ENCODE results near the gene KCNH2.
A peak's percentile ranks its signal among the peaks of the same experiment; 100 is the strongest.

The KCNH2 gene

DNA sequence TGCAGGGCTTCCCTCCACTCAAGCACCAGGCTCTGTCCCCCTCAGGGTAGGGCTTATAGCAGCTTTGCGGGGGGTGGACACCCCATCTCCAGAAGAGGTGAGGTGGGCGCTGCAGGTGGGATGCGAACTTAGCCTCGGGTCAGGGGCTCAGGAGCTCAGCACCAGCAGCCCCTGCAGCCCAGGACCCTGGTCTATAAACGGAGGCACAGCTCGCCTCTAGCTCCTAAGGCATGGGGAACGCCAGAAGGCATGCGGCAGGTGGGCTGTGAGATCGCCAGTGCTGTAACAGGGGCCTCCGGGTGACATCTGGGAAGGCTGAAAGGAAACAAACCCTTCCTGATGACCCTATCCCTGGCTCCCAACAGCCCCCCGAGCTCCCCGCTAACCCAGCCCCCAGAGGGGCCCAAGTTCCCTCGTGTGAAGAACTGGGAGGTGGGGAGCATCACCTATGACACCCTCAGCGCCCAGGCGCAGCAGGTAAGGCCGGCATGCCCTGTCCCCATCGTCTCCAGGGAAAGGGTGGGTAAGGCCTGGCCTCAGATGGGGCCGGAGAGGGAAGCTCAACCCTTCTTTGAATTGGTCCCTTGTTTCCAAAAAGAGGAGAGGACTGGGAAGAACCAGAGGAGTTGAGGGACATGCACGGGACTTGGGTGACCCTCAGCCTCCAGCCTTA lies 16.9 kb upstream of the KCNH2 start:
- DNase-seq = peak in 1 of 2 experiments; percentile 56

DNA sequence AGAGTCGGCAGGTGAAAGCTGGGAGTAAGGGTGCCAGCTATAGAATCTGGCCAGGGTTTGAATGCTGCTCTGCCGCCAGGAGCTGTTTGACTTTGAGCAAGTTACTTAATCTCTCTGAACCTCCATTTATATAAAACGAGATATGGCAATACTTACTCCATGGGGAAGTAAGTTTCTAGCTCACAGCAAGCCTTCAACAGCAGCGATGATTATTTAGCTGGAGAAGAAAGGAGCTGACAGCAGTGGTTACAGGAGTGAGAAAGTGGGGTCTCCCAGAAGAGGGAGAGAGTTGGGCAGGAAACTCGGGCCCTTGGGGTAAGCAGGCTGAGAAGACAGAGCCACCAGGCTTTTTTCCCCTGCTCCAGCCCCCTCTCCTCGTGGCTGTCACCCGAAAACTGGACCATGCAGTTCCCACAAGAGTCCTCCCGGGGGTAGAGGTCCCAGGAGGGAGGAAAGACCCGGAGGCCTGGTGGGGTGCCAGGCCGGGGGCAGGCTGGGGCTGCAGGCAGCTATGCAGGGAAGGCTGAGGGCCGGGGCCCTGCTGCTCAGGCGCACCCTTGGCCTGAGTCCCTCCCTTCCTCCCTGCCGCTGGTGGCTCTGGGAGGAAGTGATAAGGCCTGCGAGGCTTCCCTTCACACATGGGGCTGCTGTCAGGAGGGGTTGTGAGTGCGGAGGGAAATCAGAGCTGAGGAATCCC lies 16.2 kb upstream of the KCNH2 start:
- no peak for DNase-seq

DNA sequence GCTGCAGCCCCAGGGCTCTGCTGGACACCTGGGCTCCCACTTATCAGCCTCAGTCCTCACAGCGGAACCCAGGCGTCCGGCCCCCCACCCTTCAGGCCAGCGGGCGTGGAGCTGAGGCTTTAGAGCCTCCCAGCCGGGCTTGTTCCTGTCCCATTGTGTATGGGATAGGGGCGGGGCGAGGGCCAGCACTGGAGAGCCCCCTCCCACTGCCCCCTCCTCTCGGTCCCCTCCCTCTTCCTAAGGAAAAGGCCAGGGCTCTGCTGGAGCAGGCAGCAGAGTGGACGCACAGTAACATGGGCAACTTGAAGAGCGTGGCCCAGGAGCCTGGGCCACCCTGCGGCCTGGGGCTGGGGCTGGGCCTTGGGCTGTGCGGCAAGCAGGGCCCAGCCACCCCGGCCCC lies 15.4 kb upstream of the KCNH2 start:
- no peak for DNase-seq

DNA sequence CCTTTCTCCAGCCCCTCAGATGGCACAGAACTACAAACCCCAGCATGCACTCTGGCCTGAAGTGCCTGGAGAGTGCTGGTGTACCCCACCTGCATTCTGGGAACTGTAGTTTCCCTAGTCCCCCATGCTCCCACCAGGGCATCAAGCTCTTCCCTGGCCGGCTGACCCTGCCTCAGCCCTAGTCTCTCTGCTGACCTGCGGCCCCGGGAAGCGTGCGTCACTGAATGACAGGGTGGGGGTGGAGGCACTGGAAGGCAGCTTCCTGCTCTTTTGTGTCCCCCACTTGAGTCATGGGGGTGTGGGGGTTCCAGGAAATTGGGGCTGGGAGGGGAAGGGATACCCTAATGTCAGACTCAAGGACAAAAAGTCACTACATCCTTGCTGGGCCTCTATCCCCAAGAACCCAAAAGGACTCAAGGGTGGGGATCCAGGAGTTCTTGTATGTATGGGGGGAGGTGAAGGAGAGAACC lies 14.7 kb upstream of the KCNH2 start:
- peak; percentile 20 to 36 for DNase-seq

DNA sequence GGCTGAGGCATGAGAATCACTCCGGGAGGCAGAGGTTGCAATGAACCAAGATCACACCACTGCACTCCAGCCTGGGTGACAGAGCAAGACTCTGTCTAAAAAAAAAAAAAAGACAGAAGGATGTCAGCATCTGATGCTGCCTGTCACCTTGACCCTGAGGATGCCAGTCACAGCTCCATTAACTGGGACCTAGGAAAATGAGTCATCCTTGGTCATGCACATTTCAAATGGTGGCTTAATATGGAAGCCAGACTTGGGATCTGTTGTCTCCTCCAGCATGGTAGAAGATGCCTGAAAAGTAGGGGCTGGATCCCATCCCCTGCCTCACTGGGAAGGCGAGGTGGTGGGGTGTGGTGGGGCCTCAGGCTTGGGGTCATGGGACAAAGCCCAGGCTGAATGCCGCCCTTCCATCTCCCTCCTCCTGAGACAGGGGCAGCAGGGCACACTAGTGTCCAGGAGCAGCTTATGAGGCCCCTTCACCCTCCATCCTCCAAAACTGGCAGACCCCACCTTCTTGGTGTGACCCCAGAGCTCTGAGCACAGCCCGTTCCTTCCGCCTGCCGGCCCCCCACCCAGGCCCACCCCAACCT lies 14.0 kb upstream of the KCNH2 start:
- DNase-seq = no peak

DNA sequence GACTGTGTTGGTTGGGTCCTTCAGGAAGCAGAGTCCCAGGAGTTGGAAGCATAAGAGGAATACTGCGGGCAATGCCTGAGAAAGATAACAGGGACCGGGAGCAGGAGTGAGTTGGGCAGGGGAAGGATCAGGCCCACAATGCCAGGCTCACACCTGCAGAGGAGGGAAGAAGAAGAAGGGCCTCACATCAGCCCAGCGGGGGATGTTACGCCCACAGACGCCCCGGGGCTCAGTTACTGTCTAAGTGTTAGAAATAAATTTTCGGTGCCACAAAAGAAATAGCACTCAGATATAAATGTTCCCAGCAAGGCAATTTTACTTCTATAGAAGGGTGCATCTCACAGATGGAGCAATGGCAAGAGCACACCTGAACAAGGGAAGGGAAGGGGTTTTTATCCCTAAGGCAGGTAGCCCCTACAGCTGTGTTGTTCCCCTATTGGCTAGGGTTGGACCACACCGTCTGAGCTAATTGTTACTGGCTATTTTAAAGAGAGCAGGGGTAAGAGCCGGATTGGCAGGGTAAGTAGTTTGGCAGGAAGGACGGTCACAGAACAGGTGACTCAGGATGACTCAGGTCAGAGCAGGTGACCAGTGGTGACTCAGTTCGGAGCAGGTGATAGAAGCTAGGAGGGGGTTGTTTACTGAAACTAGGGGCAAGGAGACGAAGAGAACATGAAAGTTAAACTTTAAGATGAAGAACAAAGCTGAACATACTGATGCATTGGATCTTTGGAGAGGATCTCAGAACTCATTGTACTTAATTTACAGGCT lies 12.5 kb upstream of the KCNH2 start, which contains the start of gene NOS3:
NOS3 (plus strand) TSS at position 602 of the 771 bp plus-strand sequence. CDS start 2,787 bp downstream, outside the sequence.
- DNase-seq = no peak

DNA sequence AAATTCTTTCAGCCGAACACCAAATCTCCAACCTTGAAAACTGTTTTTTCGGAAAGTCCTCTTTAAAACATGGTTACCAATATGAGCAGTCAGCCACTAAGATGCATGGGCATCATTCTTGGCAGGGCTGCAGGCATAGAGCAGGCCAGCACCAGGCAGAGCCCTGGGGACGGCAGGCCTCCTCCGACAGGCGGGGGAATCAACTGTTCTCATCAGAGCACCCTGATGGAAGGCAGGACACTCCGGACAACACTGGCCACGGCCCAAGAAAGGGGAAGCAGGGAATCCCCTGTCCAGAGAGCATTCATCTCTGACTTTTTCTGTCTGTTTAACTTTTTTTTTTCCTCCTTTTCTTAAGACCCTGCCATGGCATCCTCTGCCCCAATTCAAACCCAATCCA lies 11.3 kb upstream of the KCNH2 start:
- DNase-seq = no peak

DNA sequence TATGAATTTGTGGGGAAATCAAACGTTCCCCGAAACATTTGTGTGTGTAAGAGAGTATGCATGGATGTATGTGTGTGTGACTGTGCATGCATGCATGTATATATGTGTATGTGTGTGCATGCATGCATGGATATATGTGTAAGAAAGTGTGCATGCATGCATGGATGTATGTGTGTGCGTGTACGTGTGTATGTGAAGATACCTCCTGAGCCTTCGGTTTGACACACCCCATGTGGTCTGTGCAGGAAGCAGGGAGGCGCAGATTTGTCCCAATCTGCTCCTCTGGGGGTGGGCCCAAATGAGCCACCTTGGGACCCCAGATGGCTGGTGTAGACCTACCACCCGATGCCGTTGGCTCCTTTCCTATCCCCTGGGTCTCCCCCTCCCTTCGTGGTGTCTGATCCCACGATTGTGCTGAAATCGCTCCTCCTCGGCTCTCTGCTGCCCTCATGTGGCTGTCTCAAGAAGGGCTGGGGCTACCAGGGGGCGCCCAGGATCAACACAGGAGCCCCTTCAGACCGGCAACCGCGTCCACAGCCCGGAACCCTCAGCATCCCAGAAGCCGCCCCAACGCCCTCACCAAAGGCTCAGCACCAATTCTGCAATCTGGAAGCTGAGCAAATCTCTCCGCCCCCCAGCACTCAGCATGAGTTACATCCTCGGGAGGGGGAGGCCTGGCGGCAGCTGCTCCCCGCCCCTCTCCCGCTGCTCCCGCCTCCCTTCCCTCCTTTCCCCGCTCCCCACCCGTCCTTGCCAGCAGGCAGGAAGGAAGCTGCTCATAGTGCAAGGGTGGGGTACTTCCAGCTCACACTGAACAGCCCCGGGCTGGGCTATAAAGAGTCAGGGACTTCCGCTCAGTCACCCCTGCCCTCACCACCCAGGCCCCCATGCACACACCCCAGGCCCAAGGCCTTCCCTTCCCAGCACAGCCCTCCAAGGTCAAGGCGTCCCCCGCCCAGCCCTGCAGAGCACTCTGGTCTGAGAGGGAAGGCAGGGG lies 10.4 kb upstream of the KCNH2 start:
- peak; percentile 84 to 86 for DNase-seq

DNA sequence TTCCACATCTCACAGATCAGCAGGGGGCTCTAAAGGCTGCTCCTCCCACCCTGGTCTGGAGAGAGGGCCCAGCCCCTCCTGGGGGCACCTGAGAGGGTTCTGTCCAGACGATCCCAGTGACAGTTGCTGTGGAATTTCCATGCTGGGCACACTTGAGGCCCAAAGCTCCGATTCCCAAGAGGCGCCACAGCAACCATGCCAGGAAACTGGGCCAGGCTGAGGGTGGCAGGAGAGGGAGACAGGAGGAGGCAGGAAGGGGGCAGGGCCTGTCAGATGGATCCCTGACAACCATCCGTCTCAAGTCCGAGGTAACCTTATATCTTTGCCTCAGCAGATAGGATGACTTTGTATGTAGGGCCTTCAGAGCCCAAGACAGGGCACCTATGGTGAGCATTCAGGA lies 8.4 kb upstream of the KCNH2 start:
- DNase-seq = no peak

DNA sequence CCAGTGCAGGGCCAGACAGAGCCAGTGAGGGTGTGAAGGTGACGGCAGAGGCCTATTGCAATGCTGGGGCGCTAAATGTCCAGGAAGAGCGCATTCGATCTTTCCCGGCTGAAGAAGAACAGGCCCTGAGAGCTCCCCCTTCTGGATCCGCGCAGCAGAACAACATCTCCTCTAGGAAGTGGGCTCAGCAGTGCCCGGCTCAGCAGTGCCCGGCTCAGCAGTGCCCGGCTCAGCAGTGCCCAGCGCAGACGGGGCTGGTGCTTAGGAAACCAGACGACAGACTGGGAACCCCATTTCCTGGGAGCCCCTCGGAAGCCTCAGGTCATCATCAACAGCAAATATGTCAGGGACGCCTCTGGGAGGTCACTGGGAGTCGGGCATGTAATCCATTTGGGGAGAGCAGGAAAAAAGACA lies 8.0 kb upstream of the KCNH2 start:
- DNase-seq = peak; percentile 38 to 76

DNA sequence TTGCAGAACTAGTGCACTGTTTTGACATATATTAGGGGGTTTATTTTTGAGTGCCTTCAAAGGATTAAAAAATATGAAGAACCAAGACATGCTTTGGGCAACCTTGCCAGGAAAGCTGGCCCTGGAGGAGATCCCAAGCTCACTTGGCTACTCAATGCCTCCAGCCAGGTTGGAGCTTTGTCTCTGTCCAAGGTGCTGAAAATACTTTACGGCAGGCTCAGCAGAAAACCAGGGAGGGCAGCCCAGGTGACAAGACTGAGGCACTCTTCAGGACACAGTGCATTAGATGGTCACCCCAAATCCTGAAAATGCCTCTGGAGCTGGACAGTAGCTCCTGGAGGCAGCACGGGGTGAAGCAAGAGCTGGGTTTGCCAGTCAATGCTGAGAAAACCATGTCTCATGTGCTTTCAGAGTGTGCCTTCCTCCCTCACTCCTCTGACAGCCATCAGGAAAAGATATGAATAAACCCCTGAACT lies 5.8 kb upstream of the KCNH2 start:
- no peak for DNase-seq

DNA sequence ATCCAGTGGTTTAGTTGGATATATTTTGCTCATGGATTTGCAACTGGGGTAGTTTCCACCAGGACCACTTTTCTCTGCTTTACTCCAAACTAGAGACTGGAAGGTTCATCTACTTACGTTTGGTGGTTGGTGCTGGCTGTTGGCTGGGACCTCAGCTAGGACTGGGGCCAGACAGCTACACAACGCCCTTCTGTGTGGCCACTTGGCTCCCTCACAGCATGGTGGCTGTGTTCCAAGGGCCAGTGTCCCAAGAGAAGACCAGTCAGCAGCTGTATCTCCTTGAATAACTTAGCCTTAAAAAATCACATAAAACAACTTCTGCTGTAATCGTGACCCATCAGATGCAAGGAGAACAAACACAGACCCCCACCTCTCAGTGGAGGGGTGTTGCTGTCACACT lies 4.2 kb upstream of the KCNH2 start:
- DNase-seq = no peak

DNA sequence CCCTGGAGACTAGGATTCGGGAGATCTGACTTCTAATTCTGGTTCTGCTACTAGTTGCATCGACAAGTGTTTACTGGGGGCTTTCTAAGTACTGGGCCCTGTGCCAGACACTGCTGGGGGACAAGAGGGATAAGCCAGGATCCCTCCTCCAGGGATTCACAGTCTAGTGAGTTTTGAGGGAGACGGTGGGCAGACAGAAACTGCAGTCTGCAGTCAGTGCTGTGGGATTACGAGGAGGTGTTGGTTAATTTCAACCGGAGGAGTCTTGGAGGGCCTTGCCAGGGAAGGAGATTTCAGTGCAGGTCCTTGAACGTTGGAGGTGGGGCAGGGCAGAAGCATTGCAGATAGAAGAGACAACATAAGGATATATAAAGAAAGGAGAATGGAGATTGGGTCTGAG lies 3.5 kb upstream of the KCNH2 start:
- peak; percentile 61 to 76 for DNase-seq

DNA sequence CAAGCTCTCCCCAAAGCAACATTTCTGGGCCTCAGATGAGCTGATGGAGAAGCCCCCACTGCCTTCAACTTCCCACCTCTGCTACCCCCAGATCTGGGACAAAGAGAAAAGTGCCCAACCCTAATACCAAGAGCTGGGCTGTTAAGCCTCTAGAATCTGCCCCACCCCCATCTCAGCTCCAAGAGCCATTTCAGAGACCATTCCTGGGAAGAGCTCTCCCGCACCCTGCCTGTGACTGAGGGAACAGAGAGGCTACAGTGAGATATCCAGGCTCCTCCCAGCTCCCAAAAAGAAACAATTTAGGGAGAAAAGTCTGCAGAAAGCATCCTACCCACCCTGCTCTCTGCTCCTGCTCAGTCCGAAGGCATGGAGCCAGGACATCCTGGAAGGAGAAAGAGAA lies 2.5 kb upstream of the KCNH2 start:
- DNase-seq = peak; percentile 23 to 44

DNA sequence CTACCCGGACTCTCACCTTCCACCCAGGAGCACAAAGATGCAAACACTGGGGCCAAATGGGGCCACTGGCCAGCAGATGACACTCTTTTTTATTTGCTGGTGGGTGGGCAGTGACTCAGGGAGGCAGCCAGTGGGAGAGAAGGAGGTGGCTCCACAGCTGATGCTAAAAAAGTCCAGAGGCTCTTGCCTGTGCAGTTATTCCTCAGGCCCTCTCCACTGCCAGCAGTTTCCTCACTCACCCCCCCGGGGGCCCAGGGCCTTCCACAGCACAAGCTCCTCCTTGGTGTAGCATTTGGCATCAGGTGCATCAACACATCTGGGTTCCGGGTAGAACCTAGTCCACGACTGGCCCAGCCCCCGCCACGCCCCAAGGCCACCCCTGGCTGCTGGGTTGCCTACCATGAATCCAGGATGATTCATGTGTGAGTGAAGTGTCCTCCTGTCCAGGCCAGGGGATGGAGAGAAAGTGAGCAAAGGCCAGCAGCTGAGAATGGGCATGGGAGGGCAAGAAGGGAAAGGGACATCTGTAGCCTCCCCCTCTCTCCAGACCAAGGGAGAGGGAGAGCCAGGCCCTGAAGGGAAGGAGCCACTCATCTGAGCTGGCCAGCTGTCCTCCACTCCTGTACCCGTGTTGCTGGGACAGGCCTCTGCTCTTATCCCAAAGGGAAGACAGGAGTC lies 1.7 kb upstream of the KCNH2 start:
- DNase-seq = peak in 1 of 2 experiments; percentile 61

DNA sequence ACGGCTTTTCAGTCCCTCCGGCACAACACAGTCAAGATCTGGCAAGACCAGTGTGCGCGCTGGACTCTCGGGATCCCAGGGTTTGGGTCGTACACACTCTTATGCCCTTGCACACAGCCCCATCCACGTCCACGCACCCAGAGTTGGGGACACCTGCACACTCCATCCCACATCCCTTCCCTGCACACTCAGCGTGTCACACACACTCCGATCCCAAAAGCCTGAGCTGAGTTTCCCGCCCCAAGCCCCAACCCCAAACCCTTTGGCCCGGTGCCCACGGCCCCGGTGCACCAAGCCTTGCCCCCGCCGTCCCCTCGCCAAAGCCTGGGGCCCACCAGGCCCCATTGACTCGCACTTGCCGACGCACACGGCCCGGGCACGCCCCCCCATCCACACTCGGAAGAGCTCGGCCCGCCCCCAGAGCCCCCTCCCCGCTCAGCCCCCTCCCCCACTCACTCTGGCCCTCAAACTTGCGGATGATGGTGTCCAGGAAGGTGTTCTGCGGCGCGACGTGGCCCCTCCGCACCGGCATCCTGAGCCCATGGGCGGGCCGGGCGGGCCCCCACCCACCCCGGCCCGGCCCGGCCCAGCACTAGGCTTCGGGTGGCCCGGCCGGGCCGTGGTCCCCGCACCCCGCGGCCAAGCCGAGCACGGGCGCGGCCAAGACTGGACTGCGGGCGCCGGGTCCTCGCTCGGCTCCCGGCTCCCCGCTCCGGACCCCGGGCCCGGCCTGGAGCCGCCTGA lies 567 bp downstream of the KCNH2 start:
- DNase-seq = peak in 1 of 2 experiments; percentile 33

DNA sequence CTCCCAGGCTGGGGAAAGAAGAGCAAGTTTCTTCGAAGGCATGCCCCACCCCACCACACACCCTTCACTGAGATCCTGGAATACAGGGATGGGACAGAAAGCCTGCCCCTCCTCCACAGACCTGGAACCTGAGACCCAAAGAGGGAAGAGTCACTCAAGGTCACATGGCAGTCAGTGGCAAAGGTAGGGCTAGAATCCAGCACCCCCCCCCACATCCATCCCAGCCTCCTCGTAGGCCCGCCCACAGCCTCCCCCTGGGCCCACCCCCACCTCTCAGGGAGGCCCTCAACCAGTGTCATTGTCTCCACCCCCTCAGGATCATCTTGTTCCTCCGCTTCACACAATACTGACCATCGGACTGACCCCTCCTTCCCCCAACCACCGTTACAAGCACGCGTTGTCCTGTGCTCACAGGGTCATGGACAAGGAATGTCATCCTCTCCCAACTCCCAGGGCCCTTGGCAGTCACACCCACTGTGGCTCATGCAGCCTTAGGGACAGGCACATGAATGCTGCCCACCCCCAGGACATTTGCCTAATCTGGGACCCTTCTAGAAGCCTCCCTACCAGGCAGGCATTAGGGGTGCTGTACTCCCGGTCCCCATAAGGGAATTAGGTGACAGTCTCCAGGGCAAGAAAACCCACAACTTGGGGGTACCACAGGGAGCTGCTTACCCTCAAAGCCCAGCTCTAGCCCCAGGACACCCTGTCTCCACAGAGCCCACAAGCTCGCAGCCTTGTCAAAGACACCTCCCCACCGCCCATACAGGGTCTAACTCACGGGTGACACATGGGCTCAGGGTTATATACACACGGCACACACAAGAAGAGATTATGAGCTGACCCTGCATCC lies 1.4 kb downstream of the KCNH2 start:
- DNase-seq = no peak

DNA sequence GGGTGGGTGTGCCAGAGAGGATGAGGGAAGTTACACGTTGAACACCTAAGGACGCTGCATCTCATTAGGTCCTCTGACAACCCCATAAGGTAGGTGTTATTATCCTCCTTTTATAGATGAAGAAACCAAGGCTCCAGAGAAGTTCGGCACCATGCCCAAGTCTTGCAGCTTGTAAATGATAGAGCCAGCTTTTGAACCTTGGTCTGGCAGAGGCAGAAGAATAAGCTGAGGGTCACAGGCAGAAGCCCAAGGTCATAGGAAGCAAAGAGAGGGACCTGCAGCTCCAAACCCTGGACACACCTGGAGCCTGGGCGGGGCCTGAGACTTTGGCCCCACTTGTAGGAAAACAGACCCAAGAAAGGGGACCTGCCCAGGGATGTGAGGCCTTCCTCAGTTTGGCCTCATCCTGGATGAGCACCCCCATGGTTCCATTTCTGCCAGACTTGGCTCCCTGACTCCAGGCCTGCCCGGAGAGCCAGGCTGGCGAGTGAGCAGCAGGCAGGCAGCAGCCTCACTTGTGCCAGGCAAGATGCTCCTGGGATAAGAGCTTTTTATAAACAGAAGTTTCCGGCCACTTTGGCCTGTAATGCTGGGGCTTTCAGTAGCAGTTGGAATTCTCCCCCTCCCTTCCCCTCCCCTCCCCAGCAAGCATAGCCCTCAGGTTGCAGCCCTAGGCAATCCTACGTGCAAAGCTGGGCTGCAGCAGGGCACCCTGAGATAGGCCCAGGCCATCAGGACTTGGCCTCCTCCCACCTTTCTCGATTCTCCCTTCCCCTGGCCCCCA lies 2.4 kb downstream of the KCNH2 start:
- no peak for DNase-seq

Data from NCI-H524 (cell line).